ENCODE results near the gene SNX1. TPM values are rescaled to one million over a fixed set of nuclear protein-coding genes. Genes with fewer than 3 reads are reported as not detected.

SNX1 gene
- total and polyA plus RNA-seq, 2 donors (not counting 3 experiments of a cell fraction or from before 2014, with no cell fraction given), result 56.0 to 113 TPM

GRCh38 chr15:64151727-64152506, 56.1 kb downstream of the SNX1 start, which contains the start of gene SNX22:
TSS of gene SNX22 (plus strand) at chr15:64151731. CDS start at chr15:64151776, 45 bp downstream.
- intact Hi-C loops (cut with micrococcal nuclease), result loop anchor here (5.0 kb wide), 1 partner anchor 400 kb away; no protein-coding TSS in a partner anchor

More at GRCh38 chr15:64151727-64152506, 56.1 kb downstream of the SNX1 start, which contains the start of gene SNX22:
- peak; percentile 6 for DNase-seq (ENCODE audit: low read depth, low spot score)
- POLR2A ChIA-PET, result interaction anchor here (1.2 kb wide), 1 partner anchor 58 kb away, joined by 3 read pairs; the partner anchor contains the start of gene CIAO2A
- Histone ChIP-seq H3K36me3 (ENCODE audit: control insufficient read depth in 2 of 2, extremely low read depth in 1 of 2, insufficient read depth in 2 of 2, low read length in 2 of 2) (peaks cover 11 to 16% of the 10 kb centered on the region in 2 experiments), H3K27me3 (ENCODE audit: control insufficient read depth in 2 of 2, insufficient read depth in 2 of 2, low read length in 2 of 2) (peaks cover 5 to 12% of the 10 kb centered on the region in 2 experiments), H3K9ac (replicated peaks; ENCODE audit: extremely low read depth, insufficient read depth, low read length) (peak within 1 kb of the TSS; percentile 8), H3K27ac (ENCODE audit: insufficient read depth, low read depth, low read length) (no peak within 1 kb of the TSS), H3K4me1 (ENCODE audit: control insufficient read depth, extremely low read depth, insufficient read depth, low read length) (peaks cover 5% of the 10 kb centered on the region), H3K79me2 (ENCODE audit: control insufficient read depth, insufficient read depth, low read length) (no peaks in the 10 kb centered on the region), H3K4me2 (ENCODE audit: insufficient read depth, low read length) (peak within 1 kb of the TSS; percentile 59), H3K9me3 (replicated peaks; ENCODE audit: control insufficient read depth, insufficient read depth, low read length) (no peaks in the 10 kb centered on the region), H3K9me1 (replicated peaks; ENCODE audit: control insufficient read depth, extremely low read depth, insufficient read depth, low read length) (no peaks in the 10 kb centered on the region), H2AFZ (ENCODE audit: low read depth, low read length) (peak within 1 kb of the TSS; percentile 83), H4K20me1 (replicated peaks; ENCODE audit: control insufficient read depth, extremely low read depth, insufficient read depth, low read length) (no peaks in the 10 kb centered on the region), H3K4me3 (replicated peaks in 1 of 3; ENCODE audit: insufficient read depth in 1 of 3, low read depth in 1 of 3, low read length in 3 of 3) (peak within 1 kb of the TSS; percentile 11 to 50 (median 32))
- CTCF ChIA-PET, result interaction anchor here (2.4 to 4.0 kb wide), 2 partner anchors 11 to 41 kb away, joined by 8 to 33 read pairs; partner anchors contain the start of gene PPIB
- dilution Hi-C loops (cut with MboI; ENCODE audit: extremely low pct_ligation_motif_present, low sequenced_read_pairs), result no loop called here
- no peak for TF ChIP-seq GATA2 (IDR thresholded peaks at IDR 0.05; ENCODE audit: insufficient read depth, insufficient read length, low read depth, low read length)
- no peak for TF ChIP-seq MYC (IDR thresholded peaks at IDR 0.05; ENCODE audit: low read depth, low read length)
- TF ChIP-seq POLR2AphosphoS5 (IDR thresholded peaks at IDR 0.05; ENCODE audit: insufficient read depth, low read depth, low read length), result no peak
- TF ChIP-seq CTCF (IDR thresholded peaks at IDR 0.05; ENCODE audit: extremely low read depth in 1 of 2, insufficient read depth in 1 of 2, low read depth in 1 of 2, low read length in 2 of 2), result no peak
- TF ChIP-seq JUN (IDR thresholded peaks at IDR 0.05; ENCODE audit: borderline replicate concordance, insufficient read depth, insufficient read length, low read depth), result no peak
- no peak for TF ChIP-seq MAX (IDR thresholded peaks at IDR 0.05; ENCODE audit: insufficient read depth, insufficient read length)
- TF ChIP-seq FOS (IDR thresholded peaks at IDR 0.05; ENCODE audit: borderline replicate concordance, insufficient read depth, low read length), result no peak
- TF ChIP-seq POLR2A (IDR thresholded peaks at IDR 0.05; ENCODE audit: low read depth, low read length), result no peak
- TF ChIP-seq EZH2 (IDR thresholded peaks at IDR 0.05; ENCODE audit: borderline replicate concordance, low read depth, low read length, severe bottlenecking), result no peak
- no TSS peak for BruUV-seq (replicated peaks)
- no peak for FAIRE-seq

Measured in endothelial cell of umbilical vein (primary cell).